ENCODE data around the gene RPL3. TPM values are rescaled to one million over a fixed set of nuclear protein-coding genes. Genes with fewer than 3 reads are reported as not detected.
"Not testable (repeated sequence)": the region's sequence is repeated elsewhere in the genome, so short reads cannot be mapped to it uniquely, and the experiment has no call there.

Gene RPL3
- total RNA-seq, 1 donor from 2014 or later, result 2,433 TPM

DNA sequence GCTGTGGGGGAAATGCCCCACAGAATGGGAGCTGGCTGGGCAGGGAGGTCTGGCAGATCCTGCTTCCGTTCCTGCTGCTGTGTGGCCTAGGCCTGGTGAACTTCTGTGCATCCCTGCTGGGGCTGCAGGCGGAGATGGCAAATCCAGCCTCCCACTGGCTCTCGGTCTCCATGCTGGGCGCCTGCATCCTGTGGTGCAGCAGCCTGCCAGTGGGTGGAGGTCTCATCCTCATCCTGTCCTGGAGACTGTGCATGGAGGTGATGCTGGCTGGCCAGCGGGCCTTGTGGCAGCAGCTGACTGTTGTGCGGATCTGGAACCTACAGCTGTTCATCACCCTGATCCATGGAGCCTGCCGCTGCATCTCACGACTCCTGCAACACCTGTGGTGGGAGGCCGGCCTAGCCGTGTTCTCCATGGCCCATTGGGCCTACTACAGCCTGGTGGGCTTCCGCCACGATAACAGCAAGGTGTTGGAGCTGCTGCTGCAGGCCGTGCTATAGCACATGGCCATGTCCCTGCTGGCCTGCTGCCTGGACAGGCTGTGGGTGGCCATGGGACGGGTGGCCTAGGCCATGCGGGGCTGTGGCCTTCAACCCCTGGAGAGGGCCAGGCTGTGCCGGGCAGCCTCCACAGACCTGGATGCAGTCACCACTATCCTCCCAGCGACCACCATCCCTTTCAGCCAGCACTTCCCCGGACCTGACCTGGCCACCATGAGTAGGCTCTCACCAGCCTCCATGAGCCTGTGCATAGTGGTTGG is 8.8 kb upstream of the RPL3 start:
- Mint-ChIP-seq H3K4me3 (ENCODE audit: low read depth) (no peak overlapping the region), H3K36me3 (ENCODE audit: insufficient read depth) (no peaks in the 10 kb centered on the region), H3K9me3 (ENCODE audit: low read depth) (no peaks in the 10 kb centered on the region), H3K4me1 (ENCODE audit: low read depth) (peaks cover 11% of the 10 kb centered on the region), H3K27me3 (peaks cover 5% of the 10 kb centered on the region), H3K27ac (no peak overlapping the region)
- TF ChIP-seq CTCF (IDR thresholded peaks at IDR 0.05; ENCODE audit: unreplicated experiment), result no peak
- no peak for DNase-seq (ENCODE audit: low spot score, unreplicated experiment)

GRCh38 chr22:39325392-39325932 is 6.0 kb upstream of the RPL3 start:
- Mint-ChIP-seq H3K4me1 (ENCODE audit: low read depth) (peaks cover 3% of the 10 kb centered on the region), H3K4me3 (ENCODE audit: low read depth) (no peak overlapping the region), H3K27me3 (peaks cover 5% of the 10 kb centered on the region), H3K27ac (no peak overlapping the region), H3K36me3 (ENCODE audit: insufficient read depth) (no peaks in the 10 kb centered on the region), H3K9me3 (ENCODE audit: low read depth) (no peaks in the 10 kb centered on the region)
- no peak for DNase-seq (ENCODE audit: low spot score, unreplicated experiment)
- no peak for TF ChIP-seq CTCF (IDR thresholded peaks at IDR 0.05; ENCODE audit: unreplicated experiment)

DNA sequence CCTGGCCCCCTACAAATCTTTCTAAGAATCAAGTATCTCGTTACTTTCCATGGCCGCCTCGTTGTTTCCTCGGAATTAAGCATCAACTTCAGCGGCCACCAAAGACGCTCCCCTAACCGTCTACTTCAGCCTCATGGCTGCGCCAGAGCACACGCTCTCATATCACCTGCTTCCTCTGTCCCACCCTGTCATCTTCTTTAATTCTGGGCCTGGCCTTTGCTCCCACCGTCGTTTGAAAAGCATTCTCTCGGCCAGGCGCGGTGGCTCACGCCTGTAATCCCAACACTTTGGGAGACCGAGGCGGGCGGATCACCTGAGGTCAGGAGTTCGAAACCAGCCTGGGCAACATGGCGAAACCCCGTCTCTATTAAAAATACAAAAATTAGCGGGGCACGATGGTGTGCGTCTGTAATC is 1.2 kb upstream of the RPL3 start:
- Mint-ChIP-seq H3K4me3 (ENCODE audit: low read depth) (peak overlapping the region; percentile 100), H3K36me3 (ENCODE audit: insufficient read depth) (peaks cover 27% of the 10 kb centered on the region), H3K27ac (peak overlapping the region; percentile 82), H3K4me1 (ENCODE audit: low read depth) (peaks cover 30% of the 10 kb centered on the region)
- not testable (repeated sequence) for H3K9me3 Mint-ChIP-seq (ENCODE audit: low read depth); H3K27me3 Mint-ChIP-seq; DNase-seq (ENCODE audit: low spot score, unreplicated experiment)

- peaks cover 39% of the 10 kb centered on the region for H3K4me1 Mint-ChIP-seq (ENCODE audit: low read depth)
- peak overlapping the region; percentile 100 for H3K27ac Mint-ChIP-seq
- no peak for TF ChIP-seq CTCF (IDR thresholded peaks at IDR 0.05; ENCODE audit: unreplicated experiment)
- H3K36me3 Mint-ChIP-seq (ENCODE audit: insufficient read depth), result peaks cover 37% of the 10 kb centered on the region
- no peak for DNase-seq (ENCODE audit: low spot score, unreplicated experiment)
- H3K27me3 Mint-ChIP-seq, result no peaks in the 10 kb centered on the region
- peak overlapping the region; percentile 100 for H3K4me3 Mint-ChIP-seq (ENCODE audit: low read depth)
- no peaks in the 10 kb centered on the region for H3K9me3 Mint-ChIP-seq (ENCODE audit: low read depth)
Observed at GRCh38 chr22:39318507-39319283, 728 bp downstream of the RPL3 start.

GRCh38 chr22:39317775-39318506 is 1.5 kb downstream of the RPL3 start:
- no peak for TF ChIP-seq CTCF (IDR thresholded peaks at IDR 0.05; ENCODE audit: unreplicated experiment)
- H3K4me3 Mint-ChIP-seq (ENCODE audit: low read depth), result peak overlapping the region; percentile 100
- peaks cover 40% of the 10 kb centered on the region for H3K4me1 Mint-ChIP-seq (ENCODE audit: low read depth)
- no peaks in the 10 kb centered on the region for H3K27me3 Mint-ChIP-seq
- DNase-seq (ENCODE audit: low spot score, unreplicated experiment), result no peak
- H3K27ac Mint-ChIP-seq, result peak overlapping the region; percentile 100
- no peaks in the 10 kb centered on the region for H3K9me3 Mint-ChIP-seq (ENCODE audit: low read depth)
- H3K36me3 Mint-ChIP-seq (ENCODE audit: insufficient read depth), result peaks cover 43% of the 10 kb centered on the region

Data from progenitor cell of endocrine pancreas (in vitro differentiated cells).